Esophagus squamous epithelium (tissue), 5 donors: ENCODE data around the gene SLC39A1. TPM values are rescaled to one million over a fixed set of nuclear protein-coding genes. Genes with fewer than 3 reads are reported as not detected.

Experiments
- DNase-seq: peaks from one replicate; lab custom pipeline; 2025; lab: John Stamatoyannopoulos, UW
- H3K27ac ChIP-seq, 4 donors: fragments of 200-600 bp; sonication (generic); one replicate each; pipeline ENCODE4 v1.5.1; 2016 to 2019; ENCODE audit warnings: mild to moderate bottlenecking in 1 of 4
- H3K27me3 ChIP-seq, 4 donors: fragments of 200-600 bp; sonication (generic); 1 replicate in 3 of 4; 2 replicates in 1 of 4; pipeline versions ENCODE4 v1.5.1 to v1.6.0; 2017 to 2021; ENCODE audit warnings: antibody characterized with exemption in 1 of 4
- H3K36me3 ChIP-seq, 3 donors: fragments of 200-600 bp; sonication (generic); one replicate each; pipeline ENCODE4 v1.5.1; 2016 to 2019
- H3K4me1 ChIP-seq, 3 donors: fragments of 200-600 bp; sonication (generic); one replicate each; pipeline ENCODE4 v1.5.1; 2017 to 2019
- H3K4me3 ChIP-seq, 4 donors: fragments of 200-600 bp; sonication (generic); 1 replicate in 3 of 4; 2 replicates in 1 of 4; pipeline ENCODE4 v1.5.1; 2016 to 2019; ENCODE audit warnings: mild to moderate bottlenecking in 2 of 4, moderate library complexity in 1 of 4
- H3K9me3 ChIP-seq, 3 donors: fragments of 200-600 bp; sonication (generic); one replicate each; pipeline ENCODE4 v1.5.1; 2016 to 2019
- CTCF ChIP-seq, 6 experiments: fragments of 450-650 bp in 4 of 6; fragments of 200-600 bp in 2 of 6; sonication (generic) in 2 of 6; IDR thresholded peaks; one replicate each; pipeline ENCODE4 v1.5.1; 2016 to 2019; ENCODE audit warnings: antibody characterized with exemption in 6 of 6, mild to moderate bottlenecking in 4 of 6, moderate library complexity in 4 of 6
- POLR2A ChIP-seq, 4 donors: fragments of 450-650 bp; IDR thresholded peaks; one replicate each; pipeline ENCODE4 v1.6.1; 2017; ENCODE audit warnings: antibody characterized with exemption in 4 of 4, mild to moderate bottlenecking in 4 of 4, moderate library complexity in 3 of 4
- WGBS, 2 donors: methylation state at CpG; one replicate each; pipeline ENCODE4 v1.1.5; 2018; 5-methylcytosine and 5-hydroxymethylcytosine counted together
- intact Hi-C: fragments of 100-400 bp; cut with DNase I; formaldehyde crosslinking; loops from one replicate; pipeline ENCODE4 v1.15.0; 2022
- total RNA-seq, 4 donors: library from RNA; depleted of rRNA; stranded (reverse); fragments of >200 nt; gene quantifications; one replicate each; pipeline ENCODE4 v1.1.0, GENCODE V29; 2016
- donor health status: DM: yes; HTN: yes; CAD: no.

SLC39A1 gene
- total RNA-seq, 4 donors from 2014 or later, result 42.5 to 74.2 (median 58.8) TPM

GRCh38 chr1:153960206-153960605, 3.1 kb downstream of the SLC39A1 start:
- TF ChIP-seq POLR2A (IDR thresholded peaks at IDR 0.05) (no peak), CTCF (IDR thresholded peaks at IDR 0.05) (no peak)
- Histone ChIP-seq H3K27me3 (no peaks in the 10 kb centered on the region), H3K36me3 (peaks cover 8 to 26% (median 9%) of the 10 kb centered on the region in 3 donors), H3K9me3 (no peaks in the 10 kb centered on the region), H3K4me3 (no peak overlapping the region), H3K4me1 (peaks cover 35 to 85% (median 50%) of the 10 kb centered on the region in 3 donors), H3K27ac (peak overlapping the region in 3 of 4 donors; percentile 24 to 96 (median 95))
- intact Hi-C loops, result no loop called here
- 40% methylated on average over 1 of the region's 11 CpGs; no CpG with 5 or more reads in 1 of the 2 donors for WGBS, 2 donors
- DNase-seq, result no peak

- Histone ChIP-seq H3K27ac (peak overlapping the region; percentile 24 to 97 (median 96)), H3K27me3 (no peaks in the 10 kb centered on the region), H3K36me3 (peaks cover 8 to 33% (median 9%) of the 10 kb centered on the region in 3 donors), H3K9me3 (no peaks in the 10 kb centered on the region), H3K4me3 (no peak overlapping the region), H3K4me1 (peaks cover 35 to 79% (median 47%) of the 10 kb centered on the region in 3 donors)
- TF ChIP-seq POLR2A (IDR thresholded peaks at IDR 0.05), result no peak
- TF ChIP-seq CTCF (IDR thresholded peaks at IDR 0.05), result no peak
- WGBS, 2 donors, result 66 to 72% methylated on average over 3 of the region's 3 CpGs
- intact Hi-C loops, result no loop called here
- DNase-seq, result no peak
Observed at GRCh38 chr1:153959454-153959853, 3.9 kb downstream of the SLC39A1 start.

DNA sequence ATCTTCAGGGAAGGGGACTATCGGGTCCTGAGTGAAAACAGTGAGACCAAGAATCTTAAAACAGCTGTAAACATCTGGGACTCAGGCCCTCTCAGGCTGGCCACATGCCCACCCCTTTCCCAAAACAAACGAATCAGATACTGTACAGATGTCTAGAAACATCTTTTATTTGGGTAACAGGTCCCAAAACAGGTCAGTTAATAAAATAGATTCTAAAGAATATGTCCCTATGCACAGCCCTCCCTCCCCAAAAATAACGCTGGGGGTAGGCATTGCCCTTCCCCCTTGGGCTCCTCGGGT, 4.4 kb downstream of the SLC39A1 start:
- intact Hi-C loops, result no loop called here
- peak overlapping the region in 3 of 4 donors; percentile 89 to 93 (median 92) for H3K4me3 ChIP-seq
- peak overlapping the region; percentile 95 to 97 (median 96) for H3K27ac ChIP-seq
- 15 to 21% methylated on average over 4 of the region's 4 CpGs for WGBS, 2 donors
- no peak for TF ChIP-seq POLR2A (IDR thresholded peaks at IDR 0.05)
- no peak for TF ChIP-seq CTCF (IDR thresholded peaks at IDR 0.05)
- no peaks in the 10 kb centered on the region for H3K27me3 ChIP-seq
- peaks cover 9 to 38% (median 12%) of the 10 kb centered on the region in 3 donors for H3K36me3 ChIP-seq
- no peaks in the 10 kb centered on the region for H3K9me3 ChIP-seq
- peaks cover 35 to 79% (median 42%) of the 10 kb centered on the region in 3 donors for H3K4me1 ChIP-seq
- no peak for DNase-seq

- intact Hi-C loops, result no loop called here
- Histone ChIP-seq H3K27me3 (no peaks in the 10 kb centered on the region), H3K36me3 (peaks cover 11 to 44% (median 18%) of the 10 kb centered on the region in 3 donors), H3K4me1 (peaks cover 35 to 81% (median 42%) of the 10 kb centered on the region in 3 donors), H3K27ac (peak within 1 kb of the TSS; percentile 95 to 97 (median 96)), H3K4me3 (peak within 1 kb of the TSS; percentile 89 to 98 (median 92)), H3K9me3 (no peaks in the 10 kb centered on the region)
- peak in 1 of 6 experiments; percentile 16 for TF ChIP-seq CTCF (IDR thresholded peaks at IDR 0.05)
- peak in 3 of 4 donors; percentile 58 to 85 (median 59) for TF ChIP-seq POLR2A (IDR thresholded peaks at IDR 0.05)
- 1% methylated on average over 24 to 34 of the region's 75 CpGs for WGBS, 2 donors
- peak; percentile 95 for DNase-seq
Observed at GRCh38 chr1:153958111-153958960, 5.0 kb downstream of the SLC39A1 start, which contains the start of gene CRTC2. TSS of gene CRTC2 (minus strand) at chr1:153958612. CDS start at chr1:153958497, 115 bp downstream.

GRCh38 chr1:153957744-153958110, 5.6 kb downstream of the SLC39A1 start:
- H3K4me1 ChIP-seq, result peaks cover 33 to 79% (median 42%) of the 10 kb centered on the region in 3 donors

More at GRCh38 chr1:153957744-153958110, 5.6 kb downstream of the SLC39A1 start:
- no peak for DNase-seq
- Histone ChIP-seq H3K27me3 (no peaks in the 10 kb centered on the region), H3K27ac (peak overlapping the region; percentile 95 to 97 (median 96)), H3K36me3 (peaks cover 17 to 50% (median 23%) of the 10 kb centered on the region in 3 donors), H3K4me3 (peak overlapping the region; percentile 89 to 98 (median 92)), H3K9me3 (no peaks in the 10 kb centered on the region)
- WGBS, 2 donors, result 0% methylated on average over 8 to 13 of the region's 13 CpGs
- intact Hi-C loops, result no loop called here
- TF ChIP-seq POLR2A (IDR thresholded peaks at IDR 0.05), result no peak
- TF ChIP-seq CTCF (IDR thresholded peaks at IDR 0.05), result no peak
